CD4-positive, alpha-beta T cell treated with Interleukin-10 for 1 hour (primary cell): ENCODE measurements around the gene AK8.

Experiments
- DNase-seq: peaks from one replicate; pipeline ENCODE4 v3.0.0-alpha.2; 2020

AK8 gene

GRCh38 chr9:132877824-132878694 is at the start of gene AK8:
TSS of gene AK8 (minus strand) at chr9:132878284. CDS start at chr9:132878255, 29 bp downstream.
- peak; percentile 79 for DNase-seq

- no peak for DNase-seq
These were observed 49.6 kb upstream of the AK8 start for GRCh38 chr9:132927704-132928103.

GRCh38 chr9:132923346-132923902 is 45.3 kb upstream of the AK8 start:
- DNase-seq, result no peak

GRCh38 chr9:132919614-132920268 is 41.7 kb upstream of the AK8 start:
- no peak for DNase-seq

- DNase-seq, result no peak
These were observed 36.8 kb upstream of the AK8 start for GRCh38 chr9:132914924-132915323.

- no peak for DNase-seq
These were observed 34.0 kb upstream of the AK8 start for GRCh38 chr9:132912131-132912530.

GRCh38 chr9:132910376-132910775 is 32.3 kb upstream of the AK8 start:
- DNase-seq, result no peak

- no peak for DNase-seq
These were observed 31.2 kb upstream of the AK8 start for GRCh38 chr9:132909311-132909710.

- DNase-seq, result peak; percentile 52
These were observed 30.6 kb upstream of the AK8 start for GRCh38 chr9:132908635-132909034.

GRCh38 chr9:132905726-132906125 is 27.6 kb upstream of the AK8 start:
- DNase-seq, result no peak

GRCh38 chr9:132903574-132904492 is 25.7 kb upstream of the AK8 start:
- DNase-seq, result no peak

- peak; percentile 89 for DNase-seq
These were observed 24.1 kb upstream of the AK8 start for GRCh38 chr9:132901858-132902831.

- DNase-seq, result no peak
These were observed 20.0 kb upstream of the AK8 start for GRCh38 chr9:132898051-132898450.

- DNase-seq, result no peak
These were observed 18.8 kb upstream of the AK8 start for GRCh38 chr9:132896906-132897305.

- DNase-seq, result no peak
These were observed 18.2 kb upstream of the AK8 start for GRCh38 chr9:132896264-132896663.

GRCh38 chr9:132894862-132895835 is 17.1 kb upstream of the AK8 start:
- DNase-seq, result no peak

GRCh38 chr9:132894346-132894745 is 16.3 kb upstream of the AK8 start:
- no peak for DNase-seq

- DNase-seq, result no peak
These were observed 14.3 kb upstream of the AK8 start for GRCh38 chr9:132892400-132892799.

GRCh38 chr9:132888151-132888550 is 10.1 kb upstream of the AK8 start:
- no peak for DNase-seq
